NOMO-1 treated with DMSO at 0.1 percent for 48 hours (cell line): ENCODE data around the gene HIBADH.
"Not testable (repeated sequence)": the region's sequence is repeated elsewhere in the genome, so short reads cannot be mapped to it uniquely, and the experiment has no call there.

ENCODE experiments used
- DNase-seq: peaks from one replicate; lab custom pipeline; 2025; ENCODE audit not compliant: unreplicated experiment; lab: John Stamatoyannopoulos, UW

HIBADH gene

GRCh38 chr7:27639048-27639447 is 23.6 kb downstream of the HIBADH start:
- not testable (repeated sequence) for DNase-seq

- no peak for DNase-seq
These were observed 26.2 kb downstream of the HIBADH start for GRCh38 chr7:27636326-27637006.

GRCh38 chr7:27635728-27636127 is 27.0 kb downstream of the HIBADH start:
- no peak for DNase-seq

- no peak for DNase-seq
These were observed 27.8 kb downstream of the HIBADH start for GRCh38 chr7:27634671-27635493.

- DNase-seq: no peak
These were observed 29.6 kb downstream of the HIBADH start for GRCh38 chr7:27633062-27633461.

- no peak for DNase-seq
These were observed 31.3 kb downstream of the HIBADH start for GRCh38 chr7:27631391-27631790.

- no peak for DNase-seq
These were observed 35.5 kb downstream of the HIBADH start for GRCh38 chr7:27627146-27627545.

- DNase-seq: no peak
These were observed 43.2 kb downstream of the HIBADH start for GRCh38 chr7:27619492-27619891.

- DNase-seq: no peak
These were observed 44.9 kb downstream of the HIBADH start for GRCh38 chr7:27617651-27618381.

- DNase-seq: no peak
These were observed 45.7 kb downstream of the HIBADH start for GRCh38 chr7:27616914-27617548.

GRCh38 chr7:27616186-27616491 is 46.5 kb downstream of the HIBADH start:
- DNase-seq: no peak

GRCh38 chr7:27615420-27616185 is 47.1 kb downstream of the HIBADH start:
- DNase-seq: no peak

- no peak for DNase-seq
These were observed 48.6 kb downstream of the HIBADH start for GRCh38 chr7:27614095-27614494.

- DNase-seq: no peak
These were observed 51.6 kb downstream of the HIBADH start for GRCh38 chr7:27611059-27611458.

GRCh38 chr7:27608776-27609495 is 53.7 kb downstream of the HIBADH start:
- no peak for DNase-seq

GRCh38 chr7:27607210-27607606 is 55.5 kb downstream of the HIBADH start:
- DNase-seq: no peak

- DNase-seq: no peak
These were observed 56.1 kb downstream of the HIBADH start for GRCh38 chr7:27606270-27607209.

GRCh38 chr7:27605689-27606269 is 56.9 kb downstream of the HIBADH start:
- no peak for DNase-seq

- DNase-seq: no peak
These were observed 57.4 kb downstream of the HIBADH start for GRCh38 chr7:27605283-27605682.
